Eye (tissue), 1 donor: Measurements from ENCODE around the gene NFYB.
"Not testable (repeated sequence)": the region's sequence is repeated elsewhere in the genome, so short reads cannot be mapped to it uniquely, and the experiment has no call there.

Experiments
- DNase-seq: peaks from one replicate; pipeline ENCODE4 v3.0.0-alpha.2; 2015

Gene NFYB

GRCh38 chr12:104114834-104115586, 23.0 kb downstream of the NFYB start:
- DNase-seq = not testable (repeated sequence)

- no peak for DNase-seq
Observed at GRCh38 chr12:104109446-104110271, 28.4 kb downstream of the NFYB start.

- peak; percentile 95 for DNase-seq
Observed at GRCh38 chr12:104108755-104109445, 29.1 kb downstream of the NFYB start.

GRCh38 chr12:104106965-104107364, 31.0 kb downstream of the NFYB start:
- no peak for DNase-seq

GRCh38 chr12:104105461-104105860, 32.5 kb downstream of the NFYB start:
- no peak for DNase-seq

- DNase-seq = no peak
Observed at GRCh38 chr12:104097954-104098353, 40.1 kb downstream of the NFYB start.

GRCh38 chr12:104095289-104095688, 42.7 kb downstream of the NFYB start:
- DNase-seq = no peak

- no peak for DNase-seq
Observed at GRCh38 chr12:104094284-104094683, 43.7 kb downstream of the NFYB start.

- no peak for DNase-seq
Observed at GRCh38 chr12:104091136-104091535, 46.9 kb downstream of the NFYB start.

- no peak for DNase-seq
Observed at GRCh38 chr12:104090685-104091084, 47.3 kb downstream of the NFYB start.

- no peak for DNase-seq
Observed at GRCh38 chr12:104083769-104084475, 54.1 kb downstream of the NFYB start.

GRCh38 chr12:104080764-104081163, 57.2 kb downstream of the NFYB start:
- no peak for DNase-seq

GRCh38 chr12:104079024-104079423, 59.0 kb downstream of the NFYB start:
- no peak for DNase-seq

- no peak for DNase-seq
Observed at GRCh38 chr12:104073699-104074098, 64.3 kb downstream of the NFYB start.

- DNase-seq = no peak
Observed at GRCh38 chr12:104072099-104072498, 65.9 kb downstream of the NFYB start.
